ENCODE data around the gene EXOC1. TPM values are rescaled to one million over a fixed set of nuclear protein-coding genes. Genes with fewer than 3 reads are reported as not detected.
"Not testable (repeated sequence)": the region's sequence is repeated elsewhere in the genome, so short reads cannot be mapped to it uniquely, and the experiment has no call there.

EXOC1 gene
- total RNA-seq, 2 experiments from 2014 or later, result 18.7 to 21.9 TPM

DNA sequence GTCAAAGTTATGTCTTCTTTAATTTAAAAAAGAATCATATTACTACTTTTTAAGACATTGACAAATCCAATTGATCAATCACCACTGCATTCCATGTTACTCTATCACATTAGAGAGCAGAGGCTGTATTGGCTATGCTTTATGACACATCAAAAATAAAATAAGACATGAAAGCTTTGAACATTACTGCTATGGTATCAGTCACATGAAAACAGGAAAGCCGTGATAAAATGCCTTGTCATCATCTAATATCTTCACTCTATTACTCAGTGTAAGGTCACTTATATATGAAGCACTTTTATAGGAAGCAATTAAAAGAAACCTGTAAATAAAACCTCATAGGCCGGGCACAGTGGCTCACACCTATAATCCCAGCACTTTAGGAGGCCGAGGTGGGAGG is 67.6 kb downstream of the EXOC1 start:
- Mint-ChIP-seq H3K4me1 (ENCODE audit: low read depth) (no peaks in the 10 kb centered on the region), H3K27me3 (ENCODE audit: low read depth) (no peaks in the 10 kb centered on the region), H3K4me3 (no peak overlapping the region), H3K9me3 (no peaks in the 10 kb centered on the region), H3K36me3 (ENCODE audit: low read depth) (no peaks in the 10 kb centered on the region), H3K27ac (no peak overlapping the region)
- intact Hi-C loops (cut with micrococcal nuclease), result no loop called here
- CTCF ChIA-PET, result interaction anchor here (0.7 kb wide), 1 partner anchor 10 kb away, joined by 3 read pairs; no protein-coding TSS in a partner anchor
- no peak for DNase-seq

DNA sequence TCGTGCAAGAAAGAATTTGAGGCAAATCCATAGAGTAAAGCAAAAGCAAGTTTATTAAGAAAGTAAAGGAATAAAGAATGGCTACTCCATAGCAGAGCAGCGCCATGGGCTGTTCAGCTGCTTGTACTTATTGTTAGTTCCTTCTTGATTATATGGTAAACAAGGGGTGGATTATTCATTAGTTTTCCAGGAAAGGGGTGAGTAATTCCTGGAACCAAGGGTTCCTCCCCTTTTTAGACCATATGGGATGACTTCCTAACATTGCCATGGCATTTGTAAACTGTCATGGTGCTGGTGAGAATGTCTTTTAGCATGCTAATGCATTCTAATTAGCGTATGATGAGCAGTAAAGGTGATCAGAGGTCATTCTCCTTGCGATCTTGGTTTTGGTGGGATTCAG is 71.8 kb downstream of the EXOC1 start:
- H3K27me3 Mint-ChIP-seq (ENCODE audit: low read depth), result no peaks in the 10 kb centered on the region
- DNase-seq, result no peak
- no peaks in the 10 kb centered on the region for H3K4me1 Mint-ChIP-seq (ENCODE audit: low read depth)
- no peaks in the 10 kb centered on the region for H3K36me3 Mint-ChIP-seq (ENCODE audit: low read depth)
- H3K27ac Mint-ChIP-seq, result no peak overlapping the region
- no peaks in the 10 kb centered on the region for H3K9me3 Mint-ChIP-seq
- intact Hi-C loops (cut with micrococcal nuclease), result no loop called here
- CTCF ChIA-PET, result no interaction called here
- H3K4me3 Mint-ChIP-seq, result no peak overlapping the region

DNA sequence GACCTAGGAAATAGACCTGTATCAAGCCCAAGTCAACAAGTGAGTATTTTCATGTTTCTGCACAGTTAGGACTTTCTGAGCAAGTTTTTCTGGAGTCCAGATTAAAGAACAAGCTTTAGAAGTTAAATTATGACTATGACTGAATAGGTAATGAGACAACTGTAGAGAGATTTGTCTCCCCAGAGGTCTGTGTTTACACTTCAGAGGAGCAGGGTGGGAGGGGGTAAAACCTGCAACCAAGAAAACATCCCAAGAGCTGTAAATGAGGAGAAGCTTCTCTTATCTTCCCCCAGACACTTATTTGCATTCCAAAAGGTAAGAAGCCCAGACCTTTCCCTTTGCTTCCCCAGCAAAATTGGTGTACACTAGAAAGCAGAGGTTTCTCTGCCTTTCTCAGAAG is 73.2 kb downstream of the EXOC1 start:
- H3K27ac Mint-ChIP-seq, result no peak overlapping the region
- no peaks in the 10 kb centered on the region for H3K9me3 Mint-ChIP-seq
- CTCF ChIA-PET, result interaction anchor here (1.0 kb wide), 1 partner anchor 24 kb away, joined by 5 read pairs; no protein-coding TSS in a partner anchor
- no peak for DNase-seq
- intact Hi-C loops (cut with micrococcal nuclease), result no loop called here
- H3K27me3 Mint-ChIP-seq (ENCODE audit: low read depth), result no peaks in the 10 kb centered on the region
- no peaks in the 10 kb centered on the region for H3K36me3 Mint-ChIP-seq (ENCODE audit: low read depth)
- no peak overlapping the region for H3K4me3 Mint-ChIP-seq
- H3K4me1 Mint-ChIP-seq (ENCODE audit: low read depth), result no peaks in the 10 kb centered on the region

DNA sequence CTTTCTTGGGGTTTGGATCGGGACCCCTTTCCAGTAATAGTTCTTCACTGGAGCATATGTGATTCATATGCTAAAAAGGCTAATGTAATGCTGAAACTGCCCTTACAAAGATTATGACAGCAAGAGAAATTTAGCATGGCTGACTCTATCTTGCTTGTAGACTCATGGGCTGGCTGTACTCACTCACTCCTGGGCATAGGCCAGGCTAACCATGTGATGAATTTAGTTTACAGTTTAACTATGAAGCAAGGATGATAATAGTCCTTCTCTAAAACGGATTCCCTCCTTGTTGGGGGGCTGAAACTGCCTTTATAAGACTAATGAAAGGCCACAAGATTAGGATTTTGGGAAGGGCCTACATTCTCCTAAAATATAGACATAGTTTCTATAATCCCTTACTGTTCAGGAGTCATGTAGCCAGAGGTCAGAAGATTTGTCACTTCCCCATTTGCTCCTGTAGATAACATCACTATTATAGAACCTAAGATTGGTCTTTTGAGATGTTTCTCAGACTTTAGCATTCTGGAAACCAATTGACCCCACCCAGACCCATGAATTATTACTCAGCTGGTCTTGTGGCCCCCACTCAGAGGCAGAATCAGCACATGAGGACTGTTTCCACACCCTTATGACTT is 74.5 kb downstream of the EXOC1 start:
- intact Hi-C loops (cut with micrococcal nuclease), result no loop called here
- Mint-ChIP-seq H3K36me3 (ENCODE audit: low read depth) (no peaks in the 10 kb centered on the region), H3K4me3 (no peak overlapping the region), H3K4me1 (ENCODE audit: low read depth) (no peaks in the 10 kb centered on the region), H3K9me3 (peaks cover 5% of the 10 kb centered on the region), H3K27me3 (ENCODE audit: low read depth) (no peaks in the 10 kb centered on the region), H3K27ac (no peak overlapping the region)
- no peak for DNase-seq
- CTCF ChIA-PET, result no interaction called here

DNA sequence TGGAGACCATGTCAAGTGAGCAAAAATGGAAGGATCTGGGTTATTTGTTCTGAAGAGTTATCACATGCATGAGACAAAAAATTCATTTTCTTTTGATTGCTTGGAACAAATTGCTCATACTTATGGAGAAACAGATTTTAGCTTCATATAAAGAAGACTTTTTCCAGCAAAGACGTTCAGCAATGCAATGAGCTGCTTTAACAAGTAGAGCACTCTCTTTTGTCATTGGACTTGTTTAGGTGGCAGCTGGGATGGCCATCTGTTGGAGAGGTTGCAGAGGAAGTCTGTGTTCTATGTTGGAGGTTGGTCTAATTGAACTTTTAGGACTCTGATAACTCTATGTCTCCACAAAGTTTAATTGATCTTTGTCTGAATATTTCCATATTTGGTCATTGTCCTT is 75.4 kb downstream of the EXOC1 start:
- intact Hi-C loops (cut with micrococcal nuclease), result no loop called here
- Mint-ChIP-seq H3K36me3 (ENCODE audit: low read depth) (no peaks in the 10 kb centered on the region), H3K4me3 (no peak overlapping the region), H3K27me3 (ENCODE audit: low read depth) (no peaks in the 10 kb centered on the region), H3K9me3 (peaks cover 9% of the 10 kb centered on the region), H3K4me1 (ENCODE audit: low read depth) (no peaks in the 10 kb centered on the region), H3K27ac (no peak overlapping the region)
- no peak for DNase-seq
- CTCF ChIA-PET, result interaction anchor here (0.6 kb wide), 1 partner anchor 269 kb away, joined by 3 read pairs; no protein-coding TSS in a partner anchor

DNA sequence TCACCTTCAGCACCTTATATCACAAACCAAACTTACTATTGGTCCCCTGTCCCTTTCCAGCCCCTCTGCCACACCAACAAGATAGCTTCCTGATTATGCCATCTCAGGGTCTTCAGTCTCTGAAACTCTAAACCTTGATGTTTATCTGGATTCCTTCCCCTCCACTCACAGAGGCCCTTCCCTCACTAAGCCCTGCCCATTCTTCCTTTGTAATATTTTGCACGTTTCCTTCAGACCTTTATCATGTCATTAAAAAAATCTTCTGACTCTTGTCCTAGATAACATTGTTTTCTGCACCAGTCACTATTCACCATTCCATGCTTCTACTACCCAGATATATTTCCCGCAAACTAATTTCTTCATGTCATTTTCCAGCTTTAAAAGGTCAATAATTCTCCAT is 77.6 kb downstream of the EXOC1 start:
- H3K27me3 Mint-ChIP-seq (ENCODE audit: low read depth), result no peaks in the 10 kb centered on the region
- H3K27ac Mint-ChIP-seq, result no peak overlapping the region
- CTCF ChIA-PET, result interaction anchor here (0.6 kb wide), 1 partner anchor 9 kb away, joined by 3 read pairs; no protein-coding TSS in a partner anchor
- peaks cover 22% of the 10 kb centered on the region for H3K9me3 Mint-ChIP-seq
- H3K4me1 Mint-ChIP-seq (ENCODE audit: low read depth), result no peaks in the 10 kb centered on the region
- DNase-seq, result no peak
- H3K4me3 Mint-ChIP-seq, result no peak overlapping the region
- intact Hi-C loops (cut with micrococcal nuclease), result no loop called here
- no peaks in the 10 kb centered on the region for H3K36me3 Mint-ChIP-seq (ENCODE audit: low read depth)

DNA sequence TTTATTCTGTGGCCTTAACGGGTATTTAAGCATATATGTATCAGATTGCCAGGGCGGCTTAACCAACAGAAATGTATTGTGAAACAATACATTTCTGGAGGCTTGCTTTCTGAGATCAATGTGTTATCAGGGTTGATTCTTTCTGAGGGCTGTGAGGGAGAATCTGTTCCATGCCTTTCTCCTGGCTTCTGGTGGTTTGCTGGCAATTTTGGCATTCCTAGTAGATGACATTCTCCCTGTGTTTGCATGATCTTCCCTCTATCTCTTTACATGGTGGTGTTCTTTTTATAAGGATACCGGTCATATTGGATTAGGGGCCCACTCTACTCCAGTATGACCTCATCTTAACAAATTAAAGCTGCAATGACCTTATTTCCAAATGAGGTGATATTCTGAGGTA is 78.4 kb downstream of the EXOC1 start:
- H3K9me3 Mint-ChIP-seq, result peaks cover 26% of the 10 kb centered on the region
- no peak overlapping the region for H3K27ac Mint-ChIP-seq
- no peak overlapping the region for H3K4me3 Mint-ChIP-seq
- peaks cover 5% of the 10 kb centered on the region for H3K36me3 Mint-ChIP-seq (ENCODE audit: low read depth)
- CTCF ChIA-PET, result interaction anchor here (1.7 kb wide), 1 partner anchor 17 kb away, joined by 8 read pairs; the partner anchor contains the start of gene CEP135
- H3K4me1 Mint-ChIP-seq (ENCODE audit: low read depth), result no peaks in the 10 kb centered on the region
- DNase-seq, result no peak
- H3K27me3 Mint-ChIP-seq (ENCODE audit: low read depth), result no peaks in the 10 kb centered on the region
- intact Hi-C loops (cut with micrococcal nuclease), result no loop called here

DNA sequence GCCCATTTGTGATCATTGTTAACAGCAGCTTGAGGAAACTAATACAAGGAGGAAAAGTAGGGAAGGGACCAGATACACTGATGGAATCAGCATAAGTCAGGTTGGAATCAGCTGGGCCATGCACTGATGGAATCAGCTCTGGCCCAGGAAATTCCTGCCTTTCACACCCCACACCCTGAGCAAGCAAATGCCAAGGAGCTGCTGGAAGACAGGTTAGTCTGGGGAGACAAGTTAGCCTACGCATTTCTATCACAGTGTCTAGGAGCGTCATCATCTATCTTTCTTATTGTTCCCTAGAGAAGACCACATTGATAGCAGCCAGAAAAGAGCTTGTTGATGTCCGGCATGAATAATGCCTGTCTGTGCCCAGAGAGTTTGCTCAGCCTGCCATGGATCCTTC is 79.1 kb downstream of the EXOC1 start:
- Mint-ChIP-seq H3K27ac (no peak overlapping the region), H3K4me1 (ENCODE audit: low read depth) (no peaks in the 10 kb centered on the region), H3K9me3 (peaks cover 30% of the 10 kb centered on the region), H3K36me3 (ENCODE audit: low read depth) (peaks cover 11% of the 10 kb centered on the region), H3K4me3 (no peak overlapping the region), H3K27me3 (ENCODE audit: low read depth) (no peaks in the 10 kb centered on the region)
- intact Hi-C loops (cut with micrococcal nuclease), result no loop called here
- CTCF ChIA-PET, result interaction anchor here (0.6 to 1.7 kb wide), 2 partner anchors 16 to 572 kb away, joined by 3 to 8 read pairs; partner anchors contain the start of gene CEP135
- no peak for DNase-seq

DNA sequence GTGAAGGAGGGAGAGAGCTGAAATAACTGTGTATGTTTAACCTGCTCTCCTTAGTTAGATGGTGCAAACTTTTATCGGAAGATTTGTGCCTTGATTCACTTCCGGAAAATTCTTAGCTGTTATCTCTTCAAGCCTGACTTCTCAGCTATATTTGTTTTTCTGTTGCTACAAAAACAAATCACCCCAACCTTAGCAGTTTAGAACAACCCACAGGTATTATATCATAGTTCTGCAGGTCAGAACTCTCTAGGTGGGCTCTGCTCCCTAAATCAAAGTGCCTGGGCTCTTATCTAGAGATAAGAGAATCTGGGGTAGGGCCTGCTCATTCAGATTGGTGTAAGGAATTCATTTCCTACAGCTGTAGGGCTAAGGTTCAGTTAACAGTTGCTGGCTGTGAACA is 80.2 kb downstream of the EXOC1 start:
- intact Hi-C loops (cut with micrococcal nuclease), result no loop called here
- Mint-ChIP-seq H3K9me3 (peaks cover 36% of the 10 kb centered on the region), H3K4me3 (no peak overlapping the region), H3K27ac (no peak overlapping the region), H3K36me3 (ENCODE audit: low read depth) (peaks cover 21% of the 10 kb centered on the region), H3K27me3 (ENCODE audit: low read depth) (no peaks in the 10 kb centered on the region), H3K4me1 (ENCODE audit: low read depth) (no peaks in the 10 kb centered on the region)
- DNase-seq, result no peak
- CTCF ChIA-PET, result interaction anchor here (1.7 kb wide), 1 partner anchor 15 kb away, joined by 8 read pairs; the partner anchor contains the start of gene CEP135

DNA sequence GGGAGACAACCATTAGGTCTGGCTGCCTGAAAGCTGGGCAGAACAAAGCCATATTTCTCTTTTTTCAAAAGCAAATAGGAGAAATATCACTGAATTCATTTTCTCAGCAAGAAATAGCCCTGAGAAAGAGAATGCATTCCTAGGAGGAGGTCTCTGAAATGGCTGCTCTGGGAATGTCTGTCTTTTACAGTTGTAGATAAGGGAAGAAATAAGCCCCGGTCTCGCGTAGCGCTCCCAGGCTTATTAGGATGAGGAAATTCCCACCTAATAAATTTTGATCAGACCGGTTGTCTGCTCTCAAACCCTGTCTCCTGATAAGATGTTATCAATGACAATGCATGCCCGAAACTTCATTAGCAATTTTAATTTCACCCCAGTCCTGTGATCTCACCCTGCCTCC is 82.5 kb downstream of the EXOC1 start:
- H3K27ac Mint-ChIP-seq; H3K27me3 Mint-ChIP-seq (ENCODE audit: low read depth); H3K4me3 Mint-ChIP-seq; CTCF ChIA-PET; DNase-seq; H3K4me1 Mint-ChIP-seq (ENCODE audit: low read depth); intact Hi-C loops (cut with micrococcal nuclease): not testable (repeated sequence)
- Mint-ChIP-seq H3K9me3 (peaks cover 41% of the 10 kb centered on the region), H3K36me3 (ENCODE audit: low read depth) (peaks cover 37% of the 10 kb centered on the region)

DNA sequence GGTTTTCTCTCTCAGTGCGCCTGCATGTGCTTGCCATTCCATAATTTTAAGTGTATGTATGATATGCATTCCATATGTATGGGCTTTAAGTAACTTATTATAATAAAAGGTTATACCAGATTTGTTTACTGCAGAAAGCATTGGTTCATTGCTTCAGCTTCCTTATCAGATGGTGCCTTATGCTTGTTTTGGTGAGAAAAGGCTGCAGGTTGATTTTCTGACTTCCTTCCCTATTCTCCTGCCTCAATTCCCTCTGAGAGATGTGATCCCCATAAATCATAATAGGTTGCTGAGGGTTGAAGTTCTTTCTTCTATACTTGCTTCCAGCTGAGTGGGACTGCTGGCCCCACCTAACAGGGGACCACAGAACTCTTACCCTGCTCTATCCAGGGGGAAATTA is 85.0 kb downstream of the EXOC1 start:
- Mint-ChIP-seq H3K27me3 (ENCODE audit: low read depth) (no peaks in the 10 kb centered on the region), H3K36me3 (ENCODE audit: low read depth) (peaks cover 39% of the 10 kb centered on the region), H3K27ac (no peak overlapping the region), H3K4me1 (ENCODE audit: low read depth) (no peaks in the 10 kb centered on the region), H3K9me3 (peaks cover 37% of the 10 kb centered on the region), H3K4me3 (no peak overlapping the region)
- intact Hi-C loops (cut with micrococcal nuclease), result no loop called here
- no peak for DNase-seq
- CTCF ChIA-PET, result interaction anchor here (2.4 kb wide), 1 partner anchor 10 kb away, joined by 7 read pairs; the partner anchor contains the start of gene CEP135

DNA sequence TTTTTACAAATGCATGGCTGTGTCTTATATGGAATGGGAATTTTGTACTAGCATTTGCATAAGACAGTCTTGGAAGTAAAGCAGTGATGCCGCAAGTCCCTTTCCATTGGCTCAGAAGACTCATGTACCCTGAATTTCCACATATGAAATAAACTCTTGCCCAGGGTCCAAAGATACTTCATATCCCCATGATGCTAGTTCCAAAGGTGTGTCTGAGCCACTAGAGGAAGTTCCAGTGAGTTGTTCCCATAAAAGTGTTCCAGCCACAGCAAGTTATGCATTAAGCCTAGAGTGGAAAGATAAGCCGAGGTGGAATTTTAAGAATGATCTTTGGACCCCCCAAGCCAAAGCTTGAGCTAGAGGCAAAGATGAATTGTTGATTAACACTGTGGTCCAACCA is 86.0 kb downstream of the EXOC1 start:
- intact Hi-C loops (cut with micrococcal nuclease), result no loop called here
- H3K4me1 Mint-ChIP-seq (ENCODE audit: low read depth), result no peaks in the 10 kb centered on the region

DNA sequence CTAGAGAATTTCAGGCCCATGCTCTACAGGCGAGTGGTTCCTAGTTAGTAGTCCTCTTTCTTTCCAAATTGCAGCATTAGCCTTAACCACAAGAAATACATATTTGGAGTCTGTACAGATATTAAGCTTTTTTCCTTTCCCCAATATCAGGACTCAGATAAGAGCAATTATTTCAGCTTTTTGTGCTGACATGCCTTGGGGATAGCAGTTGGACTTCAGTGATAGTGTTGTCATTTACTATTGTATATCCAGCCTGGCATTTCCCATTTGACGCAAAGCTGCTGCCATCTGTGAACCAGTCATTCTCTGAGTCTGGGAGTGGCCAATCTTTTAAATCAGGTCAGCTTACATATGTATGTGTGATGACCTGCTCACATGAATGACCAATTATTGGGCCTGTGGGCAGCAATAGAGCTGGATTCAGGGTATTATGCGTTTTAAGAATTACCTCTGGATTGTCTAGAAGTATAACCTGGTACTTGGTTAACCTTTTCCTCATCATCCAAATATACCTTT is 88.5 kb downstream of the EXOC1 start:
- DNase-seq, result no peak
- Mint-ChIP-seq H3K27ac (no peak overlapping the region), H3K4me3 (no peak overlapping the region), H3K36me3 (ENCODE audit: low read depth) (peaks cover 33% of the 10 kb centered on the region), H3K4me1 (ENCODE audit: low read depth) (peaks cover 9% of the 10 kb centered on the region), H3K9me3 (peaks cover 26% of the 10 kb centered on the region), H3K27me3 (ENCODE audit: low read depth) (no peaks in the 10 kb centered on the region)
- intact Hi-C loops (cut with micrococcal nuclease), result no loop called here
- CTCF ChIA-PET, result no interaction called here

More for the DNA sequence above, 86.0 kb downstream of the EXOC1 start:
- no peak for DNase-seq
- Mint-ChIP-seq H3K4me3 (no peak overlapping the region), H3K36me3 (ENCODE audit: low read depth) (peaks cover 39% of the 10 kb centered on the region), H3K27ac (no peak overlapping the region), H3K9me3 (peaks cover 30% of the 10 kb centered on the region), H3K27me3 (ENCODE audit: low read depth) (no peaks in the 10 kb centered on the region)
- CTCF ChIA-PET, result interaction anchor here (2.4 kb wide), 1 partner anchor 9 kb away, joined by 7 read pairs; the partner anchor contains the start of gene CEP135

Data from activated naive CD4-positive, alpha-beta T cell treated with anti-CD3 and anti-CD28 coated beads for 36 hours (primary cell).